ENCODE data around the gene WNK2.

Gene WNK2

GRCh38 chr9:93186215-93186945, 2.4 kb downstream of the WNK2 start:
- no peak for DNase-seq

- no peak for DNase-seq
These were observed 3.1 kb downstream of the WNK2 start for GRCh38 chr9:93187047-93187446.

- DNase-seq: no peak
These were observed 3.6 kb downstream of the WNK2 start for GRCh38 chr9:93187574-93187973.

GRCh38 chr9:93188426-93189368, 4.8 kb downstream of the WNK2 start:
- DNase-seq: no peak

GRCh38 chr9:93189369-93190132, 5.6 kb downstream of the WNK2 start:
- no peak for DNase-seq

- no peak for DNase-seq
These were observed 6.2 kb downstream of the WNK2 start for GRCh38 chr9:93190133-93190525.

GRCh38 chr9:93190656-93191353, 6.9 kb downstream of the WNK2 start:
- DNase-seq: no peak

GRCh38 chr9:93191354-93191660, 7.4 kb downstream of the WNK2 start:
- no peak for DNase-seq

GRCh38 chr9:93192721-93193387, 8.9 kb downstream of the WNK2 start:
- no peak for DNase-seq

GRCh38 chr9:93193388-93194220, 9.7 kb downstream of the WNK2 start:
- DNase-seq: no peak

GRCh38 chr9:93194221-93194625, 10.3 kb downstream of the WNK2 start:
- no peak for DNase-seq

- no peak for DNase-seq
These were observed 10.7 kb downstream of the WNK2 start for GRCh38 chr9:93194641-93195040.

GRCh38 chr9:93196096-93197055, 12.4 kb downstream of the WNK2 start:
- DNase-seq: no peak

GRCh38 chr9:93197670-93198069, 13.7 kb downstream of the WNK2 start:
- DNase-seq: no peak

- DNase-seq: no peak
These were observed 14.3 kb downstream of the WNK2 start for GRCh38 chr9:93198117-93198837.

- no peak for DNase-seq
These were observed 15.1 kb downstream of the WNK2 start for GRCh38 chr9:93198838-93199625.

- DNase-seq: no peak
These were observed 16.5 kb downstream of the WNK2 start for GRCh38 chr9:93200449-93200742.

GRCh38 chr9:93200989-93201334, 17.0 kb downstream of the WNK2 start:
- no peak for DNase-seq

Measured in NCI-H226 (cell line).